ENCODE measurements around the gene PMEPA1. TPM values are rescaled to one million over a fixed set of nuclear protein-coding genes. Genes with fewer than 3 reads are reported as not detected.

PMEPA1 gene
- total and polyA plus RNA-seq, 2 donors (not counting 1 experiment from before 2014, with no cell fraction given) = 9.9 to 37.4 TPM

DNA sequence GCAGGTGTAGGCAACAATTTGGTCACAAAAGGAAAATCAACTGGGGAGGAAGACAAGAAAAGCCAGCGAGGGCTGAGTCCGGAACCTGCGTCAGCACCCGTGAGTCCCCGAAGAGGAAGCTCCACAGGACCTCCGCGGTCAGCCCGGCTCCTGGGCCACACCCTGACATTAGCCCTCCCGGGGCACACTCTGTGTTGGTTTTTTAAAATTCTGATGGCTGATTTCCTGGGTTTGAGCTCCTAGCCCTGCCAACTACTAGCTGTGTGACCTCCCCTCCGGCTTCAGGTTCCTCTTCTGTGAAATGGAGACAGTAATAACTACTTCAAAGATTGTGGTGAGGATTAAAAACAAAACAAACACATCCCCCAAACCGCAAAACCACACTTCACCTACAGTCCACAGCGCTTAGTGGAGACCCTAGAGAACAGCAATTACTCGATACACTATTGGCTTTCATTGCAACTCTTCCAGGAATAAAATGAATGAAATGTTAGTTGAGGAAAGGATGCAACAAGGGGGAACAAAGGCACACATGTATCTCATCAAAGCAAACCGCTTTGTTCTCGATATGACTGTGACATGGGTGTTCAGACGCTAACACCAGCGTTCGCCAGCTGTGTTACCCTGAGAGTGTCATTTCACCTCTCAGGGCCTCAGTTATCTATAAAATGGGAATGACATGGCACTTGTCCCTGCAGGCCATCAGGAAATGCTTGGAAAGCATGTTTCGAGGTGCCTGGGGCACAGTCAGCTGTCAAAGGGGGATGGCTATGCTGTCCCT, 90.6 kb downstream of the PMEPA1 start:
- ChIA-PET CTCF (interaction anchor here (0.7 to 11.0 kb wide), 16 partner anchors 9 to 592 kb away, joined by 3 to 131 read pairs (median 4); no protein-coding TSS in a partner anchor), POLR2A (interaction anchor here (0.6 to 4.3 kb wide), 15 partner anchors 9 to 1387 kb away, joined by 3 to 30 read pairs (median 4); partner anchors contain the start of genes PMEPA1 and RBM38)
- Mint-ChIP-seq H3K4me1 (peaks cover 60% of the 10 kb centered on the region), H3K9me3 (ENCODE audit: insufficient read depth) (no peaks in the 10 kb centered on the region), H3K27ac (peak overlapping the region; percentile 100), H3K4me3 (peak overlapping the region; percentile 93), H3K27me3 (no peaks in the 10 kb centered on the region)
- intact Hi-C loops (cut with micrococcal nuclease) = loop anchor here (1.0 to 10.0 kb wide), 7 partner anchors 22 to 1388 kb away; partner anchors contain the start of genes CTSZ, PMEPA1 and STX16
- WGBS (ENCODE audit: insufficient coverage) = 0% methylated on average over 13 of the region's 19 CpGs
- Histone ChIP-seq H3K79me2 (ENCODE audit: control insufficient read depth, insufficient read depth, low read length) (peaks cover 36% of the 10 kb centered on the region), H3K27ac (ENCODE audit: low read length in 2 of 2) (peak overlapping the region; percentile 92 to 96), H4K20me1 (ENCODE audit: control insufficient read depth, insufficient read depth, low read length, poor library complexity, severe bottlenecking) (peaks cover 20% of the 10 kb centered on the region), H3K27me3 (replicated peaks in 1 of 4; ENCODE audit: control extremely low read depth in 1 of 4, control insufficient read depth in 3 of 4, insufficient read depth in 4 of 4, low read length in 3 of 4) (no peaks in the 10 kb centered on the region), H3K9me3 (ENCODE audit: control extremely low read depth in 1 of 3, control insufficient read depth in 2 of 3, insufficient read depth in 1 of 3, low read length in 2 of 3) (no peaks in the 10 kb centered on the region), H2AFZ (ENCODE audit: insufficient read depth, low read depth, low read length, poor library complexity, severe bottlenecking) (peak overlapping the region; percentile 9), H3K4me2 (replicated peaks; ENCODE audit: low read depth, low read length, poor library complexity, severe bottlenecking) (peak overlapping the region; percentile 96), H3K9ac (ENCODE audit: low read length) (peak overlapping the region; percentile 76), H3K4me3 (ENCODE audit: control extremely low read depth in 1 of 5, extremely low read depth in 1 of 5, insufficient read depth in 1 of 5, low read depth in 2 of 5, low read length in 4 of 5) (peak overlapping the region; percentile 48 to 92 (median 68)), H3K4me1 (ENCODE audit: control insufficient read depth in 2 of 2, insufficient read depth in 2 of 2, low read length in 2 of 2) (peaks cover 53 to 59% of the 10 kb centered on the region in 2 donors), H3K36me3 (replicated peaks in 1 of 2; ENCODE audit: control extremely low read depth in 1 of 2, control insufficient read depth in 1 of 2, extremely low read depth in 1 of 2, insufficient read depth in 2 of 2, low read length in 1 of 2) (peaks cover 0 to 30% of the 10 kb centered on the region in 2 experiments)
- DNase-seq = peak; percentile 89
- ATAC-seq (ENCODE audit: low read depth) = peak; percentile 74
- no peak for TF ChIP-seq EZH2 (IDR thresholded peaks at IDR 0.05; ENCODE audit: borderline replicate concordance, insufficient read depth, low read depth, low read length, poor library complexity, severe bottlenecking)
- TF ChIP-seq, protein P1, sequence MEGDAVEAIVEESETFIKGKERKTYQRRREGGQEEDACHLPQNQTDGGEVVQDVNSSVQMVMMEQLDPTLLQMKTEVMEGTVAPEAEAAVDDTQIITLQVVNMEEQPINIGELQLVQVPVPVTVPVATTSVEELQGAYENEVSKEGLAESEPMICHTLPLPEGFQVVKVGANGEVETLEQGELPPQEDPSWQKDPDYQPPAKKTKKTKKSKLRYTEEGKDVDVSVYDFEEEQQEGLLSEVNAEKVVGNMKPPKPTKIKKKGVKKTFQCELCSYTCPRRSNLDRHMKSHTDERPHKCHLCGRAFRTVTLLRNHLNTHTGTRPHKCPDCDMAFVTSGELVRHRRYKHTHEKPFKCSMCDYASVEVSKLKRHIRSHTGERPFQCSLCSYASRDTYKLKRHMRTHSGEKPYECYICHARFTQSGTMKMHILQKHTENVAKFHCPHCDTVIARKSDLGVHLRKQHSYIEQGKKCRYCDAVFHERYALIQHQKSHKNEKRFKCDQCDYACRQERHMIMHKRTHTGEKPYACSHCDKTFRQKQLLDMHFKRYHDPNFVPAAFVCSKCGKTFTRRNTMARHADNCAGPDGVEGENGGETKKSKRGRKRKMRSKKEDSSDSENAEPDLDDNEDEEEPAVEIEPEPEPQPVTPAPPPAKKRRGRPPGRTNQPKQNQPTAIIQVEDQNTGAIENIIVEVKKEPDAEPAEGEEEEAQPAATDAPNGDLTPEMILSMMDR (IDR thresholded peaks at IDR 0.05) = no peak

DNA sequence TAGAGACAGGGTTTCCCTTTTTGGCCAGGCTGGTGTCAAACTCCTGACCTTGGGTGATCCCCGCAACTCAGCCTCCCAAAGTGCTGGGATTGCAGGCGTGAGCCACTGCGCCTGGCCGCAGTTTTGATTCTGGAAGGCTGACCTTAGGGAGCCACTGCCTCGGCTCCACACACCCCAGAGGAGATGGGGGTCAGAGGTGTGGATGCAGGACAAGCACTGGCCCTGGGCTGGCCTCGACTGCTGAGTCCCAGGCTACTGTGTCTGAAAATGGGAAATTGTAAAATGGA, 91.1 kb downstream of the PMEPA1 start:
- H3K4me3 ChIP-seq (ENCODE audit: control extremely low read depth in 1 of 5, extremely low read depth in 1 of 5, insufficient read depth in 1 of 5, low read depth in 2 of 5, low read length in 4 of 5) = peak overlapping the region; percentile 30 to 92 (median 68)
- H3K27ac Mint-ChIP-seq = peak overlapping the region; percentile 100
- no peaks in the 10 kb centered on the region for H3K27me3 Mint-ChIP-seq
- H3K79me2 ChIP-seq (ENCODE audit: control insufficient read depth, insufficient read depth, low read length) = peaks cover 36% of the 10 kb centered on the region
- no peak for ATAC-seq (ENCODE audit: low read depth)
- no peaks in the 10 kb centered on the region for H3K9me3 ChIP-seq (ENCODE audit: control extremely low read depth in 1 of 3, control insufficient read depth in 2 of 3, insufficient read depth in 1 of 3, low read length in 2 of 3)
- H3K27ac ChIP-seq (ENCODE audit: low read length in 2 of 2) = peak overlapping the region; percentile 92 to 96
- no peaks in the 10 kb centered on the region for H3K27me3 ChIP-seq (replicated peaks in 1 of 4; ENCODE audit: control extremely low read depth in 1 of 4, control insufficient read depth in 3 of 4, insufficient read depth in 4 of 4, low read length in 3 of 4)
- no peaks in the 10 kb centered on the region for H3K9me3 Mint-ChIP-seq (ENCODE audit: insufficient read depth)
- peaks cover 53 to 59% of the 10 kb centered on the region in 2 donors for H3K4me1 ChIP-seq (ENCODE audit: control insufficient read depth in 2 of 2, insufficient read depth in 2 of 2, low read length in 2 of 2)
- H3K36me3 ChIP-seq (replicated peaks in 1 of 2; ENCODE audit: control extremely low read depth in 1 of 2, control insufficient read depth in 1 of 2, extremely low read depth in 1 of 2, insufficient read depth in 2 of 2, low read length in 1 of 2) = peaks cover 0 to 33% of the 10 kb centered on the region in 2 experiments
- intact Hi-C loops (cut with micrococcal nuclease) = loop anchor here (1.0 to 10.0 kb wide), 7 partner anchors 21 to 1389 kb away; partner anchors contain the start of genes CTSZ, PMEPA1 and STX16
- H3K4me2 ChIP-seq (replicated peaks; ENCODE audit: low read depth, low read length, poor library complexity, severe bottlenecking) = peak overlapping the region; percentile 96
- 19% methylated on average over 6 of the region's 6 CpGs for WGBS (ENCODE audit: insufficient coverage)
- H3K4me1 Mint-ChIP-seq = peaks cover 60% of the 10 kb centered on the region
- CTCF ChIA-PET = interaction anchor here (0.8 to 11.0 kb wide), 10 partner anchors 9 to 221 kb away, joined by 3 to 131 read pairs (median 16); no protein-coding TSS in a partner anchor
- peak overlapping the region; percentile 9 for H2AFZ ChIP-seq (ENCODE audit: insufficient read depth, low read depth, low read length, poor library complexity, severe bottlenecking)
- TF ChIP-seq EZH2 (IDR thresholded peaks at IDR 0.05; ENCODE audit: borderline replicate concordance, insufficient read depth, low read depth, low read length, poor library complexity, severe bottlenecking) = no peak
- TF ChIP-seq, protein P1 (IDR thresholded peaks at IDR 0.05) = no peak
- H4K20me1 ChIP-seq (ENCODE audit: control insufficient read depth, insufficient read depth, low read length, poor library complexity, severe bottlenecking) = peaks cover 20% of the 10 kb centered on the region
- H3K4me3 Mint-ChIP-seq = peak overlapping the region; percentile 93
- DNase-seq = no peak
- peak overlapping the region; percentile 76 for H3K9ac ChIP-seq (ENCODE audit: low read length)
- POLR2A ChIA-PET = interaction anchor here (0.9 to 4.3 kb wide), 11 partner anchors 8 to 228 kb away, joined by 3 to 30 read pairs (median 5); partner anchors contain the start of genes PMEPA1 and RBM38
